Measurements from ENCODE around the gene ELOVL6. TPM values are rescaled to one million over a fixed set of nuclear protein-coding genes. Genes with fewer than 3 reads are reported as not detected.

ELOVL6 gene
- total RNA-seq, 1 experiment from 2014 or later: 9.5 TPM

DNA sequence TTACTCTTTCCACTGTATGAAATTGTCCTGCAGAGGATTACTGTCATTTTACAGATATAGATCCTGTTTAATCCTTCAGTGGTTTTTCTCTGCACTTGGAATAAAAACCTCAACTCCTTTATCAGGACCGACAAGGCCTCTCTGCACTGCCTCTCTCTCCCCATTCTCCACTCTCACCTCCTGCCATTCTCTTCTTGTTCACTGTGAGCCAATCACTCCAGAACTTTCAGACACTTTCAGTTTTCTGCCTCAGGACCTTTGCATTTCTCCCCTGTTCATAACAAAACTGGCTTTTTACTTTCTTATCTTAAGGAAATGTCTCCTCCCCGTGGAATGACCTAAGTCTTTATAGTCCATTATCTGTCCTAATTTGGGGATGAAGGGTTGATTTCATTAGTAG lies 137.3 kb downstream of the ELOVL6 start:
- no peak overlapping the region for H3K4me3 ChIP-seq (ENCODE audit: low read depth, low read length)
- CTCF ChIA-PET: no interaction called here
- H3K27me3 ChIP-seq (replicated peaks; ENCODE audit: control insufficient read depth, insufficient read depth, low read length): no peaks in the 10 kb centered on the region
- no peak overlapping the region for H3K27ac Mint-ChIP-seq (ENCODE audit: unreplicated experiment)
- POLR2A ChIA-PET: no interaction called here
- H3K4me1 Mint-ChIP-seq (ENCODE audit: low read depth, unreplicated experiment): peaks cover 7% of the 10 kb centered on the region
- H3K9me3 ChIP-seq: no peaks in the 10 kb centered on the region
- no peaks in the 10 kb centered on the region for H3K36me3 Mint-ChIP-seq (ENCODE audit: insufficient read depth, unreplicated experiment)
- H3K27me3 Mint-ChIP-seq (ENCODE audit: insufficient read depth, unreplicated experiment): no peaks in the 10 kb centered on the region
- peaks cover 5% of the 10 kb centered on the region; the same call in 1 of the 2 replicates for H3K4me1 ChIP-seq
- intact Hi-C loops (cut with micrococcal nuclease; ENCODE audit: unreplicated experiment): no loop called here
- TF ChIP-seq CTCF (IDR thresholded peaks at IDR 0.05; ENCODE audit: insufficient read depth in 1 of 2, low read depth in 1 of 2, low read length in 1 of 2, severe bottlenecking in 1 of 2, unreplicated experiment in 1 of 2): no peak
- H3K4me3 Mint-ChIP-seq (ENCODE audit: unreplicated experiment): no peak overlapping the region
- BruUV-seq (replicated peaks): no TSS peak
- no peaks in the 10 kb centered on the region for H3K36me3 ChIP-seq (ENCODE audit: control insufficient read depth, insufficient read depth, low read length)
- H3K9me3 Mint-ChIP-seq (ENCODE audit: unreplicated experiment): no peaks in the 10 kb centered on the region
- no peak for DNase-seq

DNA sequence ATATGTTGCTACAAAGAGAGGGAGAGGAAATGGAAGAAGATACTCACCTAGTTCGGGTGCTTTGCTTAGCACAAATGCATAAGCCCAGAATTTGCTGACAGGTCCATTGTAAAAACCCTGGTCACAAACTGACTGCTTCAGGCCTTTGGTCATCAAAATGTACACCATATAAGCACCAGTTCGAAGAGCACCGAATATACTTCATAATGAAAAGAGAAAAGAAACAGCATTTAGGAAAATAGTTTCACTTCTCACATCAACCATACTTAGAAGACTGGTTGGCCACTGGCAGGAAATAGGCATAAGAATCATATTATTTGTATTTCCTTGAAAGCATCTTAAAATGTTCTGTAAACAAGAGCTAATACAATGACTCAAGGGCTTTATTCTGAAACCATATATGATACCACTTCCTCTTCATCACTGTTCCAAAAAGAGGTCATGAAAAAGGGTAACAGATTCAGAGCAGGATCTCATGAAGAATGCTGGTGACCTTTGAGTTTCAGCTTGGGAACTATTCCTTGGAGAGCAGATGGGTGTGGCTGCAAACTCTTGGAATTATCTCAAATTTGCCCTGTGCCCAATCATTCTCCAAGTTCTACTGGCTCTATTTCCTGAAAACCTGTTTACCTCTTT lies 138.7 kb downstream of the ELOVL6 start:
- no peak overlapping the region for H3K4me3 ChIP-seq (ENCODE audit: low read depth, low read length)
- no peak for TF ChIP-seq CTCF (IDR thresholded peaks at IDR 0.05; ENCODE audit: insufficient read depth in 1 of 2, low read depth in 1 of 2, low read length in 1 of 2, severe bottlenecking in 1 of 2, unreplicated experiment in 1 of 2)
- no peak overlapping the region for H3K27ac Mint-ChIP-seq (ENCODE audit: unreplicated experiment)
- H3K4me1 Mint-ChIP-seq (ENCODE audit: low read depth, unreplicated experiment): peaks cover 7% of the 10 kb centered on the region
- no peaks in the 10 kb centered on the region for H3K27me3 ChIP-seq (replicated peaks; ENCODE audit: control insufficient read depth, insufficient read depth, low read length)
- H3K36me3 ChIP-seq (ENCODE audit: control insufficient read depth, insufficient read depth, low read length): no peaks in the 10 kb centered on the region
- H3K9me3 Mint-ChIP-seq (ENCODE audit: unreplicated experiment): no peaks in the 10 kb centered on the region
- DNase-seq: no peak
- CTCF ChIA-PET: no interaction called here
- no peaks in the 10 kb centered on the region for H3K36me3 Mint-ChIP-seq (ENCODE audit: insufficient read depth, unreplicated experiment)
- POLR2A ChIA-PET: no interaction called here
- intact Hi-C loops (cut with micrococcal nuclease; ENCODE audit: unreplicated experiment): no loop called here
- no peak overlapping the region for H3K4me3 Mint-ChIP-seq (ENCODE audit: unreplicated experiment)
- H3K4me1 ChIP-seq: peaks cover 5% of the 10 kb centered on the region; the same call in 1 of the 2 replicates
- no TSS peak for BruUV-seq (replicated peaks)
- no peaks in the 10 kb centered on the region for H3K27me3 Mint-ChIP-seq (ENCODE audit: insufficient read depth, unreplicated experiment)
- no peaks in the 10 kb centered on the region for H3K9me3 ChIP-seq

GRCh38 chr4:110058677-110059076 lies 139.7 kb downstream of the ELOVL6 start:
- BruUV-seq (replicated peaks): no TSS peak
- ChIA-PET CTCF (no interaction called here), POLR2A (no interaction called here)
- H3K4me3 Mint-ChIP-seq (ENCODE audit: unreplicated experiment): no peak overlapping the region
- no peaks in the 10 kb centered on the region for H3K36me3 Mint-ChIP-seq (ENCODE audit: insufficient read depth, unreplicated experiment)
- H3K27ac Mint-ChIP-seq (ENCODE audit: unreplicated experiment): no peak overlapping the region
- Histone ChIP-seq H3K36me3 (ENCODE audit: control insufficient read depth, insufficient read depth, low read length) (no peaks in the 10 kb centered on the region), H3K9me3 (no peaks in the 10 kb centered on the region), H3K4me3 (ENCODE audit: low read depth, low read length) (no peak overlapping the region), H3K4me1 (no peaks in the 10 kb centered on the region), H3K27me3 (replicated peaks; ENCODE audit: control insufficient read depth, insufficient read depth, low read length) (no peaks in the 10 kb centered on the region)
- no peaks in the 10 kb centered on the region for H3K9me3 Mint-ChIP-seq (ENCODE audit: unreplicated experiment)
- TF ChIP-seq CTCF (IDR thresholded peaks at IDR 0.05; ENCODE audit: insufficient read depth in 1 of 2, low read depth in 1 of 2, low read length in 1 of 2, severe bottlenecking in 1 of 2, unreplicated experiment in 1 of 2): no peak
- no peak for DNase-seq
- H3K27me3 Mint-ChIP-seq (ENCODE audit: insufficient read depth, unreplicated experiment): no peaks in the 10 kb centered on the region
- peaks cover 7% of the 10 kb centered on the region for H3K4me1 Mint-ChIP-seq (ENCODE audit: low read depth, unreplicated experiment)
- intact Hi-C loops (cut with micrococcal nuclease; ENCODE audit: unreplicated experiment): no loop called here

All from Caco-2 (cell line).